Testis (tissue), 2 donors: ENCODE measurements around the gene GNAS-AS1.

ENCODE experiments used
- CTCF ChIP-seq, 3 experiments: fragments of 450-650 bp in 2 of 3; fragments of 200-600 bp in 1 of 3; sonication (generic) in 1 of 3; IDR thresholded peaks; one replicate each; pipeline ENCODE4 v1.5.1; 2016 to 2019; ENCODE audit warnings: antibody characterized with exemption in 3 of 3, mild to moderate bottlenecking in 2 of 3, moderate library complexity in 1 of 3
- POLR2A ChIP-seq: fragments of 450-650 bp; IDR thresholded peaks from one replicate; pipeline ENCODE4 v1.6.1; 2017; ENCODE audit warnings: antibody characterized with exemption, mild to moderate bottlenecking, moderate library complexity

- TF ChIP-seq CTCF (IDR thresholded peaks at IDR 0.05) (no peak), POLR2A (no peak)
Observed at GRCh38 chr20:58797371-58798338, 53.0 kb downstream of the GNAS-AS1 start.
